Right cardiac atrium (tissue), 5 donors: ENCODE measurements around the gene RPL37A. TPM values are rescaled to one million over a fixed set of nuclear protein-coding genes. Genes with fewer than 3 reads are reported as not detected.
A peak's percentile ranks its signal among the peaks of the same experiment; 100 is the strongest.

Experiments used
- ATAC-seq, 2 donors: fragments of 200-7000 bp; cut with Tn5 transposase; one replicate each; pipeline versions ENCODE4 v1.8.0 to v1.9.1; 2020; ENCODE audit warnings: moderate library complexity in 2 of 2, mild to moderate bottlenecking in 1 of 2
- DNase-seq, 3 donors: peaks; one replicate each; pipeline ENCODE4 v3.0.0-alpha.2; 2020
- H3K27ac ChIP-seq: one replicate; pipeline ENCODE4 v1.5.1; 2013; ENCODE audit warnings: mild to moderate bottlenecking, low read length, control low read depth, moderate library complexity
- H3K27me3 ChIP-seq: one replicate; pipeline ENCODE4 v1.6.1; 2013; ENCODE audit not compliant: control insufficient read depth, insufficient read depth
- H3K4me1 ChIP-seq: one replicate; pipeline ENCODE4 v1.6.1; 2013; ENCODE audit warnings: low read length; ENCODE audit not compliant: control insufficient read depth, insufficient read depth
- H3K4me3 ChIP-seq: one replicate; pipeline ENCODE4 v1.5.1; 2013; ENCODE audit warnings: low read length, control low read depth
- H3K9me3 ChIP-seq: one replicate; pipeline ENCODE4 v1.6.1; 2013; ENCODE audit warnings: low read length; ENCODE audit not compliant: control insufficient read depth
- WGBS: extraction: QIAGEN DNeasy Blood & Tissue Kit; methylation state at CpG from one replicate; pipeline ENCODE4 v1.1.7; 2013; 5-methylcytosine and 5-hydroxymethylcytosine counted together
- intact Hi-C, 4 donors: fragments of 100-400 bp; cut with DNase I; formaldehyde crosslinking; loops; one replicate each; pipeline versions ENCODE4 v1.11.0 to v1.14.0; 2022 to 2023
- polyA plus RNA-seq: library from polyadenylated mRNA; stranded (reverse); fragments of 200-250 nt; gene quantifications from one replicate; pipeline ENCODE4 v1.2.3, GENCODE V29; 2013
- total RNA-seq, 4 donors: library from RNA; stranded (reverse); fragmentation: NEBNext Ultra II Directional; extraction: Animal tissue kit (Norgen Biotek cat#: 25700); gene quantifications; one replicate each; pipeline ENCODE4 v1.2.1, GENCODE V29; 2021
- donor health status: healthy with polysubstance abuse.
- donor health status: DM: no; HTN: yes; CAD: no.
- donor health status: DM: no; HTN: no; CAD: no.
- donor health status: DM: no; HTN: yes; CAD: no; lungs with severe emphysema.
- donor health status: DM: yes; HTN: yes; CAD: no.

Gene RPL37A
- total and polyA plus RNA-seq, 5 donors: 1,836 to 3,516 (median 1,923) TPM

DNA sequence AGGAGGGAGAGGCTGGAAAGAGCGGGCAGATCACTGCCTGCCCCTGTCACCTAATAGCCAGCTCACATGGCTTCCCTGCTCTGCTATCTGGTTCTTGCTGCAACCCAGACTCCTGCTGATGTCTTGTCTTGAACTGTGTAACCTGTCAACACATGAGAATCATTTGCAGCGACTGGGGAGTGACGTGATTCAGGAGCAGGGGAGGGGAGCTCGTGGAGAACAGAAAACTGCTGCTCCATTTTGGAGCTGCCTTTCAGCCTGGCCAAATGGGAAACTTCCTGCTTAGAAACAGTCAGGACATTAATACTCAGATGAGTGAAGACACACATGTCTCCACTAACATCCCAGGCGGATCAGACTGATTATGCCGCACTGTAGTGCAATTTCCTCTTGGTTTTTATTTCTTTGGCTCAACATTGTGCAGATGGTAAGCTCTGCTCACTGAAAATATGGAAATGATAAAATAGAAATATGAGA, 38.1 kb downstream of the RPL37A start:
- Histone ChIP-seq H3K27ac (peak overlapping the region; percentile 48), H3K4me3 (no peak overlapping the region), H3K27me3 (no peaks in the 10 kb centered on the region), H3K4me1 (peaks cover 25% of the 10 kb centered on the region), H3K9me3 (no peaks in the 10 kb centered on the region)
- intact Hi-C loops: no loop called here
- 21% methylated on average over 6 of the region's 6 CpGs for WGBS
- ATAC-seq (peak; percentile 57 to 70), DNase-seq (peak in 2 of 3 donors; percentile 19 to 67)

DNA sequence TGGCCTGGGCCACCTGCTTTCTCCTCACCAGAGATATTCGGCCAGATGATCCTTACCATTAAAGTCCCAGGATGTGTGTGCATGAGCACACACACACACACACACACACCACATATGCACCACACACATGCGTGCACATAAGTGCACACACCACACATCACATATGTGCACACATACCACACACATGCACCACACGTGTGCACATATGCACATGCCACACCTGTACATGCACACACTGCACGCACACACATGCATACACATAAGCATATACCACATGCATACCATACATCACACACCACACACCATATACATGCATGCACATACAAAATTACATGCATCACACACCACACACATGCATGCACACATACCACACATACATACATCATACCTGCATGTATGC, 38.7 kb downstream of the RPL37A start:
- Histone ChIP-seq H3K27ac (peak overlapping the region; percentile 48), H3K27me3 (no peaks in the 10 kb centered on the region), H3K9me3 (no peaks in the 10 kb centered on the region), H3K4me1 (peaks cover 25% of the 10 kb centered on the region), H3K4me3 (no peak overlapping the region)
- DNase-seq (no peak), ATAC-seq (no peak)
- intact Hi-C loops: no loop called here
- WGBS: 77% methylated on average over 4 of the region's 4 CpGs

DNA sequence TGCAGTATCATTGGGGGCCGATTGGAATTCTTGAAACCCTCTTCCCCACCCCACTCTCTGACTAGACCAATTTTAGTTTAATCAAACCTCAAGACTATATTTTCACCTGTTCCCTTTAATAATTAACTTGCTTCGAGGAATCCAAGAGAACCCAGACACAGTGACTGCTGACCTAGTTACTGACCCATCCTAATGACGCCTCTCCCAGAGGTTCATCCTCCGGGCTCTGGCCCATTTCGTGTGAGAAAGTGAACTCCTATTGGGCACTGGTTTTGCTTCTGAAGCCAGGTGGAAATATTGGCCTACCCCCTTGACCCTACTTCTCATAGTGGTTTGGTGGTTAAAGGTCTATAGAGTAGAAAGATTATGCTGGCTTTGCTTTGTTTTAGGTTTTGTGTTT, 39.9 kb downstream of the RPL37A start:
- ATAC-seq: no peak
- 92% methylated on average over 5 of the region's 5 CpGs for WGBS
- Histone ChIP-seq H3K4me3 (no peak overlapping the region), H3K4me1 (peaks cover 22% of the 10 kb centered on the region), H3K27ac (peak overlapping the region; percentile 15), H3K9me3 (no peaks in the 10 kb centered on the region), H3K27me3 (no peaks in the 10 kb centered on the region)
- DNase-seq: no peak
- intact Hi-C loops: no loop called here

DNA sequence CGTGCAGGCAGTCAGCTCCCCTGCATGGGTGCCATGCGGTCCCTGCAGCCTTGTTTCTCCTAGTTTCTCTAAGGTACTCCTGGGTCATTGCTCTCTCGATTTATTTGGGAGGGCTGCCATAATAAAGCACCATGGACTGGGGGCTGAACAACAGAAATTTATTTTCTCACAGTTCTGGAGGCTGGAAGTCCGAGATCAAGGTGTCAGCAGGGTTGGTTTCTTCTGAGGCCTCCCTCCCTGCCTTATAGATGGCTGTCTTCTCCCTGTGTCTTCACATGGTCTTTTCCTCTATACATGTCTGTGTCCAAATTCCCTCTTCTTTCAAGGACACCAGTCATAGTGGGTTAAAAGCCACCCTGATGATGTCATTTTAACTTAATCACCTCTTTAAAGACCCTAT, 40.5 kb downstream of the RPL37A start:
- Histone ChIP-seq H3K27me3 (no peaks in the 10 kb centered on the region), H3K4me1 (peaks cover 18% of the 10 kb centered on the region), H3K9me3 (no peaks in the 10 kb centered on the region), H3K4me3 (no peak overlapping the region), H3K27ac (peak overlapping the region; percentile 60)
- intact Hi-C loops: no loop called here
- DNase-seq (no peak), ATAC-seq (no peak)
- 95% methylated on average over 4 of the region's 4 CpGs for WGBS

DNA sequence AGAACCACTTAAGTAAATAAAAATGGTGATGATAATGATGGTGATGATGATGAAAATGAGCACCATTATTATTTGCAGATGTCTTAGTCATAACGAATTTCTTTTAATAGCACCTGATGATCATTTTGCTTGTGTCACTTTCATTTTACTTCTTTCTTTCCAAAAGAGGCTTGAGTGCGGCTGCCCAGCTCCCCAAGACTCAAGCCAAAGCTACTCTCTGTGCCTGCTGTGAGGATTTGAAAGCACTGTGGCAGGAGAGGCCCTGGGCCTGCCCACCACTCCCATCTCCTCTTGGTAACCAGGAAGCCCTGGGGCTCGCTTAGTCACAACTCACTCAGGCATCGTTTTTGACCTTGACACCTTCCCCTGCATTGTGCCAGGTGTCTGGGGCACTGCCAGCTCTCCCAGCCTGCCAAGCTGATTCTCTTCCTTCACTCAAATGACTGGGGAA, 41.2 kb downstream of the RPL37A start:
- peak overlapping the region; percentile 93 for H3K27ac ChIP-seq
- H3K4me1 ChIP-seq: peaks cover 18% of the 10 kb centered on the region
- H3K4me3 ChIP-seq: no peak overlapping the region
- intact Hi-C loops: no loop called here
- ATAC-seq (peak; percentile 54 to 66), DNase-seq (peak; percentile 55 to 81 (median 79))
- WGBS: 47% methylated on average over 4 of the region's 4 CpGs
- no peaks in the 10 kb centered on the region for H3K9me3 ChIP-seq
- H3K27me3 ChIP-seq: no peaks in the 10 kb centered on the region

DNA sequence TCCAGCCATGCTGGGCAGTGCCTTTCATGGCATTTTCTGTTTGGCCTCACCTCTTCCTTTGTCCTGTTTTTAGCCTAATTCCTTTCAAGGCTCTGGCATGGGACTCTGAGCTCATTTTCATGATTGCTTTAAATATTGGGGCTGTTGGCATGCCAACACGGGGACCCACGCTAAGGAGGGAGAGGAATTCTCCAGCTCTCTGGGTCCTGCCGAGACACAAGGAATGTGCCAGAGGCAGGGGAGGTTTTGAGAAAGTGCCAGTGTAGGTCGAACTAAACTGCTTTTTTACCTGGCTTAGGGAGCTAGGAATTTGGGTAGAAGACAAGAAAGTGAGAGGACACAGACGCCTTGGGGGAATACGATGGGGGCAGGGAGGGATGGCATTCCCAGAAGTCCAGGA, 42.3 kb downstream of the RPL37A start:
- DNase-seq: no peak
- H3K27ac ChIP-seq: peak overlapping the region; percentile 93
- H3K9me3 ChIP-seq: no peaks in the 10 kb centered on the region
- WGBS: 64% methylated on average over 6 of the region's 6 CpGs
- intact Hi-C loops: no loop called here
- no peak for ATAC-seq
- H3K4me3 ChIP-seq: no peak overlapping the region
- H3K4me1 ChIP-seq: peaks cover 16% of the 10 kb centered on the region
- no peaks in the 10 kb centered on the region for H3K27me3 ChIP-seq

DNA sequence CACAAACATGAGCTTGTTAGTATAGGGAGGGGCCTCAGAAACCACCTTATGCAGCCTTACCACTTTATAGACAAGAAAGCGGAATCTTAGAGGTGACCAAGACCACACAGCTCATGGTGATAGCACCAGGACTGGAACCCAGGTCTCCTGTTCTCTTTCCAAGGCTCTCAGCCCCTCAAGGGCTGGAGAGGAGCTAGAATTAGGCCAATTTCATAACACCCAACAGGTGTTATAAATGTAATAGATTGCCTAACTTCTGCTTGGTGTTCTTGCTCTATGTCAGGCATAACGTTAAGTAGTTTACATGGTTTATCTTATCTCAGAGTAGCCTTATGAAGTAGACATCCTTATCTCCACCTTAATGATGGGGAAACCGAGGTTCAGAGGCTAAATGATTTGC, 42.9 kb downstream of the RPL37A start:
- Histone ChIP-seq H3K27ac (peak overlapping the region; percentile 9), H3K4me3 (no peak overlapping the region), H3K4me1 (peaks cover 14% of the 10 kb centered on the region), H3K27me3 (no peaks in the 10 kb centered on the region), H3K9me3 (no peaks in the 10 kb centered on the region)
- intact Hi-C loops: no loop called here
- DNase-seq: no peak
- no peak for ATAC-seq
- 66% methylated on average over 3 of the region's 3 CpGs for WGBS

DNA sequence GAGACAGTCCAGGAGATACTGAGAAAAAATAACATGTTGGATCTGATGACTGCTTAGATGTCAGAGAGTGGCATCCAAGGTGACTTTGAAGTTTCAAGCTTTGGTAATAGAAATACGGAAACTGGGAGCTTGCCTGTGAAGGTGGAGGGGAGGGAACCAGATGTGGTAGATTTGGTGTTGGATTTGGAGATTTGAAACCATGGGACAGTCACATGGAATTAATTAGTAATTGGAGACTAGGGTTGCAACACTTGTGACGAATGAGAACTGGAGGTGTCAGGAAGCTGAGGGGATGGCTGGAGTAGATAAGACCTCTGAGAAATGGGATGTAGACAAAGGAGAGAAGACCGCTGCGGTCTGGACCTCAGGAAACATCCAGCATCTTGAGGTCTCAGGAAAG, 46.7 kb downstream of the RPL37A start:
- WGBS: 51% methylated on average over 4 of the region's 4 CpGs
- Histone ChIP-seq H3K27ac (peak overlapping the region; percentile 30), H3K4me1 (peaks cover 14% of the 10 kb centered on the region), H3K9me3 (no peaks in the 10 kb centered on the region), H3K27me3 (no peaks in the 10 kb centered on the region), H3K4me3 (no peak overlapping the region)
- intact Hi-C loops: no loop called here
- DNase-seq (no peak), ATAC-seq (no peak)

DNA sequence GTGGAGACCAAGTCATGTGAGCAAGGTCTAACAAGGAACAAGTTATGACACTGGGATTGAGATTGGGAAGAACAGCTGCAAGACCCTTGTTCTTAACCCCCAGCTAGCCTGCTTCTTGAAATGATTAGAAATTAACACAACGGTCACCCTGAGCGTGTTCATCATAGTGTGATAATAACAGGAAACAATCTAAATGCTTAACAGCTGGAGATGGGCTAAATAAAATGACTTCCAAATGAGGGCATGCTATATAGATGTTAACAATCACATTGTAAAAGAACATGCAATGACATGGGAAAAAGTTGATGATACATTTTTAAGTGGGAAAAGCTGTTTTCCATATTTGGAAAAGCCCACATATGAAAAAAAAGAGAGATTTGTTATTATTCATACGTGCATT, 47.6 kb downstream of the RPL37A start:
- 52% methylated on average over 3 of the region's 3 CpGs for WGBS
- intact Hi-C loops: no loop called here
- ATAC-seq (no peak), DNase-seq (no peak)
- H3K4me1 ChIP-seq: peaks cover 14% of the 10 kb centered on the region
- H3K27me3 ChIP-seq: no peaks in the 10 kb centered on the region
- H3K9me3 ChIP-seq: no peaks in the 10 kb centered on the region
- no peak overlapping the region for H3K4me3 ChIP-seq
- peak overlapping the region; percentile 98 for H3K27ac ChIP-seq

DNA sequence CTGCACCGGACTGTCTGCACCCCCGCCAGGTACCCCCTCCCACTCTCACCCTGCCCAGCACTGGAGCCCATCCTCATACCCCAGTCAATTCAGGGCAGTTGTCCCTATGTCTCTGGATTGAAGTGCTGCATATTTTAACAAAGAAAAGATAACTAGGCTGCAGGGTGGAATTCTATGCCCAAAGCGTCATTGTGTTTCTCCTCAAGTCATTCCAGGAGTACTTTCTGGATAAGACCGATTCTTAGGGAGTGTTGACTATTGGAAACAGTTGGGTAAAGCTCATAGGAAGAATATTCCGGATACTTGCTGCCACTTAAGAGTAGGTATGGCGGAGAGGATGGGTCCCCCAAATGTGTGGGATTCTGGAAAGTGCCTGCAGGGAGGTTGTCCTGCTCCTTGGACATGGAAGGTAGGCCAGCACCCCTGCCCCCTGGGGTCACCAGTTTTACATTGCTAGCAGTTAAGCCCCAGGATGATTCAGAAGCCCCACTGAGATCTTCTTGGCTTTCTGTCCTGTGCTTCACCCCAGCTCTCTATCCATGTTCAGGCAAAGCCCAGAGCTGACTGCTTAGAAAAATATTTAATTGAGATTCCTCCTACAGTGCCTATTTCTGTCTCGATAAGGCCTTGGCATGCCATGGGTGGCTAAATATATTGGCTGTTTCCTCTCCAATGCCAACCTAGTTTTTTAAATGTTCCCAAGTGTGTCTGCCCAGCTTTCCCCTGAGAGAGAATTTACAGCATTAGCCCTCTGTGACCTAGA, 48.2 kb downstream of the RPL37A start:
- H3K27me3 ChIP-seq: no peaks in the 10 kb centered on the region
- H3K9me3 ChIP-seq: no peaks in the 10 kb centered on the region
- 57% methylated on average over 7 of the region's 7 CpGs for WGBS
- peaks cover 14% of the 10 kb centered on the region for H3K4me1 ChIP-seq
- intact Hi-C loops: no loop called here
- DNase-seq (no peak), ATAC-seq (peak; percentile 52 to 80)
- peak overlapping the region; percentile 98 for H3K27ac ChIP-seq
- no peak overlapping the region for H3K4me3 ChIP-seq

DNA sequence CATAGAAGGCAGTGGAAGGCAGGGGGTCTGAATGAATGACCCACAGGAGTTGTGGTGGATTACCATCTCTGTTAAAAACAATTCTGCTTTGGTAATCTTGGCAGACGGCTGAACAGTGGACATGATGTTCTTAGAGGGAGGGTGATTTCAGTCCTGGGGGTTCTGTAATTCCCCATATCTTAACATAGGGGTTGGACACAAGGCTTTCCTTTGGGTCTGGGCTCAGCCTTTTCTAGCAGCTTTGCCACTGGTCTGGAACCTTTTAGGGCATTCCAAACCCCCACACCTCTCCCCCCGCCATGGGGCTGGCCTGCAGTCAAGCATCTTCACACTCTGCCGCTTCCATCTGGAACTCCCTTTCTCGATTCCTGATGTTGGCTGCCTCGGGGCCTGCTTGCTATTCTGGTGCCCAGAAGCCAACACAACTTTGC, 50.3 kb downstream of the RPL37A start:
- Histone ChIP-seq H3K27me3 (no peaks in the 10 kb centered on the region), H3K27ac (peak overlapping the region; percentile 91)
- WGBS: 45% methylated on average over 5 of the region's 5 CpGs

More for the DNA sequence above, 50.3 kb downstream of the RPL37A start:
- Histone ChIP-seq H3K9me3 (no peaks in the 10 kb centered on the region), H3K4me3 (no peak overlapping the region), H3K4me1 (peaks cover 16% of the 10 kb centered on the region)
- ATAC-seq (peak; percentile 41 to 77), DNase-seq (peak; percentile 35 to 83 (median 69))
- intact Hi-C loops: no loop called here
